GM12873 (cell line): ENCODE measurements around the gene MYO1D.

Experiments
- CTCF ChIP-seq: IDR thresholded peaks from 2 replicates; pipeline ENCODE4 v1.5.1; 2012; ENCODE audit warnings: low read depth, mild to moderate bottlenecking, moderate library complexity, low read length, control low read depth; ENCODE audit not compliant: insufficient read depth; ENCODE audit errors: missing control alignments

MYO1D gene

GRCh38 chr17:32723310-32723955 lies 153.5 kb downstream of the MYO1D start:
- TF ChIP-seq CTCF, result no peak

- no peak for TF ChIP-seq CTCF
Observed at GRCh38 chr17:32722733-32723132, 154.2 kb downstream of the MYO1D start.

DNA sequence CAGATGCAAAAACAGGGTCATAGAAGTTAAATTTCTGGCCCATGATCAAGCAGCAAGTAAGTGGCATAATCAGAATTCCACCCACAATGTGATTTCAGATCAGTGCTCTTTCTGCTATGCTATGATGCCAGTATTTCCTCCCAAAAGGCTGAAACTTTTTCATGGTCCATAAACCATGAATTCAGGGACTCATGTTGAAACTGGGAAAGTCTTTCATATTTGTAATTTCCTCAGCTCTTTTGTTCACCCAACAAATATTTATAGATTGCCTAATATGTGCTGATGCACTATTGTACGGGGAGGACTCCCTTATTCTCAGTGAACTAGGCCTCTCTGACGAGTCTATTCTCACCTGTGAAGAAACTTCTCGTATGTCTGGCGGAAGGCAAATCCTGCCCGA lies 156.3 kb downstream of the MYO1D start:
- no peak for TF ChIP-seq CTCF

DNA sequence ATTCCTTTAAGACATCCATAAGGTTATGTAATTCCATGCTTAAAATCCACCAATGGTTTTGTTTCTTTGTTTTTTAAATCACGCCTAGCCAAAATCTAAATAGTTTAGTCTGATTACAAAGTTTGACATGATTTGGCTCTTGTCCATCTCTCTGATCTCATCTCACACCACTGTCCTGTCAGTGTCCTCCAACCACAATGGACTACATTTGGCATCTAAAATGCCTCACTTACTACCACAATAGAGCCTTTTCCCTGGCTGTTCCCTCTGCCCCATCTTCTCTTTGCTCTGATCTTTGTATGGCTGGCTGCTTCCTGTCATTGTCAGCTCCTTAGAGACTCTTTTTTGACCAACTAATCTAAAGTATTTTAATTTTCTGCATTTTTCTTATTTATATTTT lies 157.2 kb downstream of the MYO1D start:
- no peak for TF ChIP-seq CTCF

DNA sequence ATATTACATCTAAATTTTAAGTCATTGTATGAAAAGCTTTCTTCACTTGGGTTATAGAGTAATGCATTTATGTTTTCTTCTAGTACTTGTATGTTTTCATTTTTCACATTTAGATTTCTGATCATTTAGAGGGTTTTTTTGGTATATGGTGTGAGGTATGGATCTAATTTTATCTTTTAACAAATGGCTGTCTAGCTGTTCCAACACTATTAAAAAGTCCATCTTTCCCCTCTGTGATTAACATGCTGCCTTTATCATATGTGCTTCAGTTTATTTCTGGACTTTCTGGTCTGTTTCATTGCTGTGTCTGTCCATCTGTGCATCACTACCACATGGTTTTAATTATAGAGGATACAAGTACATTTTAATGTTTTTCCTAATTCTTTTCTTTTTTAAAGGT lies 163.8 kb downstream of the MYO1D start:
- no peak for TF ChIP-seq CTCF

DNA sequence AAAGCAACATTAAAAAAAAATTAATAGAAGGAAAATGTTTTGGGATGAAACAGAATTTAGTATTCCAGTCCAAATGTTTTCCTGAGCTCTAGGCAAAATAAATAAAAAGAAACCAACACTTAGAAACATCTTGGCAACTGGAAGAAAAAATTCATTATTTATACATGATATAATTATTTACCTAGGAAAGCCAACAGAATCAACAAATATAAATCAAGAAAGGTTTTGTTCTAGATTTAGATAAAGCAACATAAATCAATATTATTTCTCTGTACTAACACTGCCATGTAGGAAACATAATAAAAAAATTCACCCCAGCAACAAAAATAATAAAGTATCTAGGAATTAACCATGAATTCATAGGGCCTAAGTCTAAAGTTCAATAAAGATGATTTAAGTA lies 167.4 kb downstream of the MYO1D start:
- TF ChIP-seq CTCF, result no peak

- TF ChIP-seq CTCF, result no peak
Observed at GRCh38 chr17:32701871-32702270, 175.1 kb downstream of the MYO1D start.
